ENCODE measurements around the gene NOP16. TPM values are rescaled to one million over a fixed set of nuclear protein-coding genes. Genes with fewer than 3 reads are reported as not detected.

Gene NOP16
- total and polyA plus RNA-seq, 11 donors: 9.3 to 83.4 (median 15.9) TPM

DNA sequence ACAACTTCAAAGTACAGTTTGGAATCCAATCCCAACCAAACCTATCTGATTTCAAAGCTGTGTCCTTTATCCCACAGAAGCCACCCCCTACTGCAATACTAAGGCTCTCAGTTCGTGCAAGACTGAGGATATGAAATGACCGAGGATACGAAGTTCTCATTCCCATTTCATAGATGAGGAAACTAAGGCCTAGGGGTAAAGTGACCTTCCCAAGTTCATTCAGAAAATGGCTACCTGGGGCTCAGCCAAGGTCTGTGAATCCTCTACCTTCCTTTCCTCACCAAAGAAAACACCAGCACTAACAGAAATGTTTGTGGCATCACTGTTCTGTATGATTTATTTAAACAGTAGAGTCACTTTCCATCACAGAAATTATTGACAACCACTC lies 32.2 kb downstream of the NOP16 start:
- WGBS, 4 donors: 90 to 100% (median 94%) methylated on average over 2 to 3 of the region's 3 CpGs
- DNase-seq: no peak
- TF ChIP-seq, protein P1, sequence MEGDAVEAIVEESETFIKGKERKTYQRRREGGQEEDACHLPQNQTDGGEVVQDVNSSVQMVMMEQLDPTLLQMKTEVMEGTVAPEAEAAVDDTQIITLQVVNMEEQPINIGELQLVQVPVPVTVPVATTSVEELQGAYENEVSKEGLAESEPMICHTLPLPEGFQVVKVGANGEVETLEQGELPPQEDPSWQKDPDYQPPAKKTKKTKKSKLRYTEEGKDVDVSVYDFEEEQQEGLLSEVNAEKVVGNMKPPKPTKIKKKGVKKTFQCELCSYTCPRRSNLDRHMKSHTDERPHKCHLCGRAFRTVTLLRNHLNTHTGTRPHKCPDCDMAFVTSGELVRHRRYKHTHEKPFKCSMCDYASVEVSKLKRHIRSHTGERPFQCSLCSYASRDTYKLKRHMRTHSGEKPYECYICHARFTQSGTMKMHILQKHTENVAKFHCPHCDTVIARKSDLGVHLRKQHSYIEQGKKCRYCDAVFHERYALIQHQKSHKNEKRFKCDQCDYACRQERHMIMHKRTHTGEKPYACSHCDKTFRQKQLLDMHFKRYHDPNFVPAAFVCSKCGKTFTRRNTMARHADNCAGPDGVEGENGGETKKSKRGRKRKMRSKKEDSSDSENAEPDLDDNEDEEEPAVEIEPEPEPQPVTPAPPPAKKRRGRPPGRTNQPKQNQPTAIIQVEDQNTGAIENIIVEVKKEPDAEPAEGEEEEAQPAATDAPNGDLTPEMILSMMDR (IDR thresholded peaks at IDR 0.05): no peak
- TF ChIP-seq POLR2A (IDR thresholded peaks at IDR 0.05): no peak
- Histone ChIP-seq H3K4me3 (no peak overlapping the region), H3K9me3 (no peaks in the 10 kb centered on the region), H3K27me3 (no peaks in the 10 kb centered on the region), H3K27ac (no peak overlapping the region), H3K36me3 (peaks cover 0 to 83% (median 69%) of the 10 kb centered on the region in 9 donors), H3K4me1 (peaks cover 0 to 20% (median 13%) of the 10 kb centered on the region in 12 donors)
- intact Hi-C loops (cut with DNase I): no loop called here
- ATAC-seq: no peak

GRCh38 chr5:176355400-176356178 lies 32.8 kb downstream of the NOP16 start:
- ATAC-seq: no peak
- Histone ChIP-seq H3K36me3 (peaks cover 0 to 88% (median 75%) of the 10 kb centered on the region in 9 donors), H3K27me3 (no peaks in the 10 kb centered on the region), H3K27ac (no peak overlapping the region), H3K4me3 (no peak overlapping the region), H3K4me1 (peaks cover 0 to 16% (median 11%) of the 10 kb centered on the region in 12 donors), H3K9me3 (no peaks in the 10 kb centered on the region)
- no peak for DNase-seq
- intact Hi-C loops (cut with DNase I): no loop called here
- no peak for TF ChIP-seq POLR2A (IDR thresholded peaks at IDR 0.05)
- TF ChIP-seq, protein P1 (IDR thresholded peaks at IDR 0.05): no peak
- 88 to 90% (median 90%) methylated on average over 16 of the region's 16 CpGs for WGBS, 4 donors

DNA sequence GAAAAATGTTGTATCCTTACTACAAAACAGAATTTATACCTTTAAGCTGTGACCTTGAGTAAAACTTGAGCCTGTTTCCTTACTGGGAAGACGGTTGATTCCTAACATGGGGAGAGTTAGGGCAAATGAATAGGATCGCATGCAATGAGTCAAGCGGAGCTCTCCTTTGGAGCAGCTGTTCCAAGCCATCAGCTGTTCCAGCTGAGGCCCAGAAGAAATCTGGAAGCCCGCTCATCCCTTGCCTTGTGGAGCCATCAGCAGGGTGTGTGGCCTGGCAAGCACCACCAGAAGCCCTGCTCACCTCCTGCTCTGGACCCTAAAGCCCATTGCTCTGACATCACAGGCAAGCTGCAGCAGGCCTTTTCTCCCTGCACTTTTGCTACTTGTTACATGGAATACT lies 34.9 kb downstream of the NOP16 start:
- TF ChIP-seq POLR2A (IDR thresholded peaks at IDR 0.05): no peak
- TF ChIP-seq, protein P1 (IDR thresholded peaks at IDR 0.05): no peak
- Histone ChIP-seq H3K27me3 (no peaks in the 10 kb centered on the region), H3K27ac (no peak overlapping the region), H3K9me3 (no peaks in the 10 kb centered on the region), H3K36me3 (peaks cover 2 to 100% (median 85%) of the 10 kb centered on the region in 9 donors), H3K4me3 (no peak overlapping the region), H3K4me1 (no peaks in the 10 kb centered on the region)
- intact Hi-C loops (cut with DNase I): no loop called here
- WGBS, 4 donors: 92 to 95% (median 95%) methylated on average over 4 of the region's 4 CpGs
- no peak for DNase-seq
- no peak for ATAC-seq

GRCh38 chr5:176352116-176352878 lies 36.1 kb downstream of the NOP16 start:
- Histone ChIP-seq H3K9me3 (no peaks in the 10 kb centered on the region), H3K27me3 (no peaks in the 10 kb centered on the region), H3K4me3 (no peak overlapping the region), H3K4me1 (no peaks in the 10 kb centered on the region), H3K27ac (no peak overlapping the region), H3K36me3 (peaks cover 2 to 100% (median 86%) of the 10 kb centered on the region in 9 donors)
- no peak for TF ChIP-seq POLR2A (IDR thresholded peaks at IDR 0.05)
- TF ChIP-seq, protein P1 (IDR thresholded peaks at IDR 0.05): no peak
- DNase-seq (no peak), ATAC-seq (no peak)
- 92 to 96% (median 94%) methylated on average over 5 of the region's 5 CpGs for WGBS, 4 donors
- intact Hi-C loops (cut with DNase I): no loop called here
